Memory B cell (primary cell): Measurements from ENCODE around the gene MS4A15.
"Not testable (repeated sequence)": the region's sequence is repeated elsewhere in the genome, so short reads cannot be mapped to it uniquely, and the experiment has no call there.

ENCODE experiments used
- ATAC-seq: fragments of 150-1000 bp; cut with Tn5 transposase; 2 replicates; pipeline ENCODE4 v1.10.0; 2021; ENCODE audit warnings: low read depth, mild to moderate bottlenecking, moderate library complexity
- DNase-seq, 2 donors: peaks; one replicate each; pipeline ENCODE4 v3.0.0; 2022; ENCODE audit warnings: low spot score in 2 of 2
- H3K27ac Mint-ChIP-seq: one replicate; pipeline ENCODE4 v1.8.0; 2022; ENCODE audit warnings: mild to moderate bottlenecking, moderate library complexity, mixed read lengths
- H3K27me3 Mint-ChIP-seq: one replicate; pipeline ENCODE4 v1.8.0; 2022; ENCODE audit warnings: mixed read lengths
- H3K36me3 Mint-ChIP-seq: one replicate; pipeline ENCODE4 v1.8.0; 2022; ENCODE audit warnings: mild to moderate bottlenecking, mixed read lengths
- H3K4me1 Mint-ChIP-seq: one replicate; pipeline ENCODE4 v1.8.0; 2022; ENCODE audit warnings: mixed read lengths
- H3K4me3 Mint-ChIP-seq: one replicate; pipeline ENCODE4 v1.8.0; 2022; ENCODE audit warnings: mild to moderate bottlenecking, moderate library complexity, mixed read lengths
- H3K9me3 Mint-ChIP-seq: one replicate; pipeline ENCODE4 v1.8.0; 2022; ENCODE audit warnings: mixed read lengths

MS4A15 gene, protein sequence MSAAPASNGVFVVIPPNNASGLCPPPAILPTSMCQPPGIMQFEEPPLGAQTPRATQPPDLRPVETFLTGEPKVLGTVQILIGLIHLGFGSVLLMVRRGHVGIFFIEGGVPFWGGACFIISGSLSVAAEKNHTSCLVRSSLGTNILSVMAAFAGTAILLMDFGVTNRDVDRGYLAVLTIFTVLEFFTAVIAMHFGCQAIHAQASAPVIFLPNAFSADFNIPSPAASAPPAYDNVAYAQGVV

DNA sequence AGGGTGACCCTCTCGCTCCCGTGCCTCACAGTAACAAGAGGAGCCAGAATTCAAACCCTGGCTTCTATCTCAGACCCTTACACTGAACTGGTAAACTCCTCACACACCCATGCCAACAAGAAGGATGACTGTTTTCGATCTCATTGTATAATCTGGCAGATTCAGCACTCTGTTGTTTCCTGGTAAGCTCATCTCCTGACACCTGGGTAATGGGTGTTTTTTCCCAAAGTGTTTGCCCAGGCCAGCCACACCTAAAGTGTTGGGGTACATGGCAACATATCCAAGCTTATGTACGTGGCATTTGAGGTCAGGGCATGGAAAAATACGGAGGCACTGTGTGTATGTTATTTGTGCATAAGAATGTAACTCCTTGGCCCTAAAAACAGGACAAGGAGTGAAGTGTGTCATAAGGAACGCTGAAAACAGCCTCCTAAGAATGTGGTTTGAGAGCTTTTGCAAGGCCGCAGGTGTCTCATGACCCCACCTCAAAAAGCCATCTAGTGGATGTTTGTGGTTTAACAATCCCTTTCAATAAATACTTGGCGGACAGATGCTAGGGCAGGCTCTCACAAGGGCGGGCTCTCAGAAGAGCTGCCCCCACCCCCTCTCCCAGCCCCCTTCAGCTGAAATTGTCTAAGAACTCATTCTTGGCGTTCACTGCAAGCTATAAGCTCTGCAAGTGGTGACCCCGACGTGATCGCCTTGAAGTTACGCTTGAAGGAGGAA lies at the start of gene MS4A15:
TSS of gene MS4A15 (plus strand) at position 561 of the 726 bp plus-strand sequence. CDS start 6,867 bp downstream, outside the sequence.
- Mint-ChIP-seq H3K36me3 (no peaks in the 10 kb centered on the region), H3K4me1 (peaks cover 17% of the 10 kb centered on the region), H3K9me3 (no peaks in the 10 kb centered on the region), H3K4me3 (no peak within 1 kb of the TSS), H3K27me3 (peaks cover 10% of the 10 kb centered on the region), H3K27ac (no peak within 1 kb of the TSS)
- DNase-seq (no peak), ATAC-seq (peak; percentile 60)

DNA sequence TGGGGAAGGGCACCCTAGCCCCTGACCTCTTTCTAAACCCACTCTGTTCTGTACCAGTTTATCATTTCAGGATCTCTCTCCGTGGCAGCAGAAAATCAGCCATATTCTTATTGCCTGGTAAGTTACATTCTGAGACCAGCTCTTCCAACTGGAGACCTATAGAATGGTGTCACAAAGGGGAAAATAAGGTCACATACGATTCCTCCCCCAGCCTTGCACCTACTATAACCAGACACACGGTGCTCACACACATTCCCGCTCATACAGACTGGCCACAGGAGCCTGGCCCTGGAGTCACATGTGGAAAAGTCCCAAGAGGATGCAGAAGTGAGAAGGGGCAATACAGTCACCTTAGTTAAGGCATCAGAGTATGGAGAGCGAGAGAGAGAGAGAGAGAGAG lies 49.7 kb upstream of the MS4A15 start:
- ATAC-seq: no peak
- Mint-ChIP-seq H3K9me3 (no peaks in the 10 kb centered on the region), H3K36me3 (no peaks in the 10 kb centered on the region)

DNA sequence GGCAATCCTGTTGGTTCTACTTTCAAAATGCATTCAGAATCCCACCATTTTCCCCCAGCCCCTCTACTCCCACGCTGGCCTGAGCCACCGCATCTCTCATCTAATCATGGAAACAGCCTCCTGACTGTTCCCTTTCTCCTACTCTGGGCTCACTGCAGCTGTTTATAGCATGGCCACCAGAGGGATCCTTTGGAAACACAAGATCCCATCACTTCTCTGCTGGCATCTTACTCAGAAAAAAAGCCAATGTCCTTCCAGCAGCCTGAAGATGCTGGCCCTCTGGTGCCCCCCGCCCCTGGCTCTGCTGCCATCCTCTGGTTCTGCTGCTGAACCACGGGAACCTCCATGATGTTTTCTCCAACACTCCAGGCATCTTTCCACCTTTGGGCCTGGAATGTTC lies 46.2 kb upstream of the MS4A15 start:
- Mint-ChIP-seq H3K27me3 (peaks cover 10% of the 10 kb centered on the region), H3K36me3 (no peaks in the 10 kb centered on the region), H3K4me3 (no peak overlapping the region), H3K9me3 (no peaks in the 10 kb centered on the region), H3K27ac (no peak overlapping the region), H3K4me1 (no peaks in the 10 kb centered on the region)
- ATAC-seq (no peak), DNase-seq (no peak)

More for the DNA sequence above, 49.7 kb upstream of the MS4A15 start:
- Mint-ChIP-seq H3K4me1 (no peaks in the 10 kb centered on the region), H3K27ac (no peak overlapping the region), H3K4me3 (no peak overlapping the region), H3K27me3 (peaks cover 5% of the 10 kb centered on the region)
- DNase-seq: no peak

DNA sequence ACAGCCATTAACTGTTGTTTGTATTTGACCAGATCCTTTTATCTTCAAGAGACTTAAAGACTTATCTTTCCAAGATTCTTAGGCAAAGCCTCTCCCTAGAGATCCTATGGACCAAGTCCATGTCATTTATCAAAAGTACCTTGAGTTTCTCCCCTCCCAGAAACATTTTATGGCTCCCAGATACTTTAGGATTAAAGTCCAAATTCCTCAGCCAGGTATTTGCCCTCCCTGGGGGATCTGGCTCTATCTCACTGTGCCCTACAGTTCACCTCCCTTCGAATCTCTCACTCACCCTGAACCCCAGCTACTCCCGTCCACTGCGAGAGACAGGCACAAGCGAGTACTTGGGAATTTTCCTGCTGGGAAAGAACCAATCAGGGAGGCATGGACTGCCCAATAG lies 45.4 kb upstream of the MS4A15 start:
- Mint-ChIP-seq H3K36me3 (no peaks in the 10 kb centered on the region), H3K4me3 (no peak overlapping the region), H3K27ac (no peak overlapping the region), H3K4me1 (no peaks in the 10 kb centered on the region), H3K9me3 (no peaks in the 10 kb centered on the region), H3K27me3 (peaks cover 12% of the 10 kb centered on the region)
- DNase-seq (no peak), ATAC-seq (no peak)

DNA sequence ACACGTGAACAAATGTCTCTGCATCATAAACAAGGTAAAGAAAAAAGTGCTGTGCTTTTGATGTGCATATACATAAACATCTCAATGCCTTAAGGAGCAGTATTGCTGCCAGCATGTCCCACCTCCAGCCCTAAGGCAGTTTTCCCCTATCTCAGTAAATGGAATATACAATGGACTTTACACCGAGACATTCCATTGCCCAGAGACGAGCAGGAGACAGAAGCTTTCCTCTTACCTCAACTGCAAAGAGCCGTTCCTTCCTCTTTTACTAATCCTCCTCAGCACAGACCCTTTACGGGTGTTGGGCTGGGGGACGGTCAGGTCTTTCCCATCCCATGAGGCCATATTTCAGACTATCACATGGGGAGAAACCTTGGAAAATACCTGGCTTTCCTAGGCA lies 43.2 kb upstream of the MS4A15 start:
- ATAC-seq, H3K36me3 Mint-ChIP-seq, H3K9me3 Mint-ChIP-seq, H3K27me3 Mint-ChIP-seq, H3K4me1 Mint-ChIP-seq, DNase-seq, H3K4me3 Mint-ChIP-seq, H3K27ac Mint-ChIP-seq: not testable (repeated sequence)

DNA sequence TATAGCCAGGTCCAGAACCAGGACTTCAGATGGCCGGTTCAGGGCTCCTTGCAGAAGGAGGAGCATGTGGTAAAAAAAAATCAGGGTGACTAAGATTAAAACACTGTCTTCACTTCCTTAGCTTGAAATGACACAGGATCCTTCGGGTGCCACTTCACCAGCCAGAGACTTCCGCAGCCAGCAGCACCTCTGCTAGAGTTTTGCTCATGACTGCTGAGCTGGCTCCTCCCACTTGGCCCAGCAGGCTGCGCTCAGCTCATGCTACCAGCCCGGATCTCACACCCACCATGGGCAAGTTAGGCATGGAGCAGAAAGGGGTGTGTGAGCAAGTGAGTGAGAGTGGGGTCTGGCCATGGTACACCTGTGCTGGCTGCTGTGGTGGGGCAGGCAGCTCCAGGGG lies 38.7 kb upstream of the MS4A15 start:
- peaks cover 10% of the 10 kb centered on the region for H3K27me3 Mint-ChIP-seq
- peaks cover 2% of the 10 kb centered on the region for H3K4me1 Mint-ChIP-seq
- no peak overlapping the region for H3K4me3 Mint-ChIP-seq
- ATAC-seq: peak; percentile 64
- H3K27ac Mint-ChIP-seq: no peak overlapping the region
- no peak for DNase-seq
- H3K36me3 Mint-ChIP-seq: no peaks in the 10 kb centered on the region
- no peaks in the 10 kb centered on the region for H3K9me3 Mint-ChIP-seq

DNA sequence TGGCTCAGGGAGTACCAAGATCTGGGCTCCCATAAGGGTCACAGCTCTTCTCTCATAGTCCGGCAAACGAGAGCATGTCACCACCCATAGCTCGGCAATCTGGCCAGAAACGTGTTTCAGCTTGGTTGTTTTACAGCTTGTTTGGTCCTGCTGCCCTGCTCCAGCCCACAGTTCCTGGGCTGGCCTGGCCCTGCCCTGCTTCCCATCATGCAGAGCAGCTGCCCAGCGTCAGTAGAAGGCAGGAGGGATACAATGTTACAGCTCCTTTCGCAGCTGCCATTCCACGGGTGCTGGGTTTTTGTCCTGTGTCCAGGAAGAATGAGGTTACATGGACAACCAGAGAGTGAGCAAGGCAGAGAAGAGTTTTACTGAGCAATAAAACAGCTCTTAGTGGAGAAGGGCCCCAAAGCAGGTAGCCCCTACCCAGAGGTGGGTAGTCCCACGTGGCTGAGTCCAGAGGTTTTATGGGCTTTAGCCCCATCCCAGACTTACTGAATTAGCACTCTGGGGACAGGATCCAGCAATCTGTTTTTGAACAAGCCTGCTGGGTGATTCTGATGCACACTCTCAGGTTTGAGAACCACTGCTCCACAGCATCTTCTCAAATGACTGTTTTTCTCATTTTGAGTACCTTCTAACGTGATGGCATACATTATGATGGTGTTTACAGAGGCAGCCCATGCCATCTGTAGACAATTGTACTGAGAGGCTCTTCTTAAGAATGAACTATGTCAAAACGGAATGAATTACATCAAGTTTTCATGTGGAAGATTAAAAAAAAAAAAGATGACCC lies 37.9 kb upstream of the MS4A15 start:
- Mint-ChIP-seq H3K4me1 (peaks cover 2% of the 10 kb centered on the region), H3K27me3 (peaks cover 9% of the 10 kb centered on the region), H3K9me3 (no peaks in the 10 kb centered on the region), H3K36me3 (no peaks in the 10 kb centered on the region), H3K27ac (no peak overlapping the region), H3K4me3 (no peak overlapping the region)
- ATAC-seq (no peak), DNase-seq (no peak)

DNA sequence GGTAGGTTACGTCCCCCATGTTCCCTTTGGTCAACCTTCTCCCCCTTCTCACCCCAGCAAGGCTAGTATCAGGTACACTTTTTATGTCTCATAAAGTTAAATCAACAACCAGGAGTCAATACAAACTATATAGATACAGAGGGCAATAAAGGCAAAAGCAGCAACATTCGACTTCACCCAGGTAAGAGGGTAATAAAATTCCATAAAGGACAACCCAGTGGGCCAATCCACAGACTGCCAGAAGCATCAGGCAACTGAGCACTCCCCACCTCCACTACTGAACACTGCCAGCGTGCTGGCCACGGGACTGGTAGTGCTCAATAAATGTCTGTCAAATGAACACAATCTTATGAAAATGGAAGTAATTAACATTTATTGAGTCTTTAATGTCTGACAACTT lies 37.3 kb upstream of the MS4A15 start:
- Mint-ChIP-seq H3K27me3 (peaks cover 8% of the 10 kb centered on the region), H3K27ac (no peak overlapping the region), H3K4me3 (no peak overlapping the region), H3K36me3 (no peaks in the 10 kb centered on the region), H3K4me1 (peaks cover 2% of the 10 kb centered on the region), H3K9me3 (no peaks in the 10 kb centered on the region)
- no peak for ATAC-seq
- no peak for DNase-seq

DNA sequence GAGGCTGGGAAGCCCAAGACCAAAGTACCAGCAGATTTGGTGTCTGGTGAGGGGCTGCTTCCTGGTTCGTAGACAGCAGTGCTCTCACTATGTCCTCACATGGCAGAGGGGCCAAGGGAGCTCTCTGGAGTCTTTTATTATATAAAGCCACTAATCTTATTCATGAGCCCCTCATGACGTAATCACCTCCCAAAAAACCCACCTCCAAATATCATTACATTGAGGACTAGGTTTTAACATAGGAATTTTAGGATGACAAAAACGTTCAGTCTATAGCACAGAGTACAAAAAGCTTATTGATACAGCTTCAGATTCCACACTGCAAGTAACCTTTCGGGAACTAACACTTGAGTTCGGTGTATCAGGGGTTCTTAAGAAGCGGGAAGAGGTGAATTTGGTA lies 36.2 kb upstream of the MS4A15 start:
- no peak overlapping the region for H3K4me3 Mint-ChIP-seq
- H3K4me1 Mint-ChIP-seq: peaks cover 2% of the 10 kb centered on the region
- DNase-seq: no peak
- H3K27ac Mint-ChIP-seq: no peak overlapping the region
- H3K36me3 Mint-ChIP-seq: no peaks in the 10 kb centered on the region
- peaks cover 5% of the 10 kb centered on the region for H3K27me3 Mint-ChIP-seq
- no peaks in the 10 kb centered on the region for H3K9me3 Mint-ChIP-seq
- ATAC-seq: no peak

DNA sequence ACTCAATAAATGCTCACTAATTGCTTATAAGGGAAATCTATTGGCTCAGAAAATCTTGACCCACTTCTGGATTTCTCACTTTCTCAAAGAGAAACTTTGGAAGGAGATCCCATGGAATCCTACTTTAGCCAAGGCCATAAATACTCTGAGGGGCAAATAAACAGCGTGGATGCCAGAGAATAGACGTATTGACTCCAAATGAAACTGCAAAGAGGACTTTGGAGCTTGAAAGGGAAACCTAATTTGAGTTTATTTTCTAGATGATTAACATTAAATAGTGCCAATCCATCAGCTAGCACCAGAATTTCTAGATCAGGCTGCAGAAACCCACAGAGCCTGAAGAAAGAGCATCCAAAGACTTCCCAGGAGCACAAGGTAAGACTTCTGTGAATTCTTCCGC lies 32.2 kb upstream of the MS4A15 start, which contains the start of gene MS4A18:
TSS of gene MS4A18 (plus strand) at position 301 of the 400 bp plus-strand sequence.
- no peak within 1 kb of the TSS for H3K4me3 Mint-ChIP-seq
- DNase-seq (no peak), ATAC-seq (no peak)
- peaks cover 10% of the 10 kb centered on the region for H3K27me3 Mint-ChIP-seq
- peaks cover 3% of the 10 kb centered on the region for H3K9me3 Mint-ChIP-seq
- no peak within 1 kb of the TSS for H3K27ac Mint-ChIP-seq
- H3K36me3 Mint-ChIP-seq: no peaks in the 10 kb centered on the region
- H3K4me1 Mint-ChIP-seq: no peaks in the 10 kb centered on the region

DNA sequence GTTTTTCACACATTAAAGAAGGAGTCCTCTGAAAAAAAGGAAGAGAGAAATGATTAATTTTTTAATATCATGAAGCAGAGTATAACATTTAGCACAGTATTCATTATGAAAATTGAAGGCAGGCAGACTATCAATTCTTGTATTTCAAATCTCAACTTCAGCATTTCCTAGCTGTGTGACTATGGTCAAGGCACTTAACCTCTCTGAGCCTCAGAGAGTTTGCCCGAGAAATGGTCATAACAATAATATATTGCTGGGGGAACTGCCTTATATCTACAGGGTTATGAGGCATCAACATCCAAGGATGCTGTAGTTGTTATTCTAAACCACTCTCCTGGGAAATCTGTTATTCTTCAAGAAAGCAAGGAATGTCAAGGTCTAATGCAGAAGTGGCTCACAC lies 31.1 kb upstream of the MS4A15 start:
- H3K4me3 Mint-ChIP-seq: no peak overlapping the region
- DNase-seq (no peak), ATAC-seq (no peak)
- peaks cover 3% of the 10 kb centered on the region for H3K9me3 Mint-ChIP-seq
- no peaks in the 10 kb centered on the region for H3K4me1 Mint-ChIP-seq
- H3K36me3 Mint-ChIP-seq: no peaks in the 10 kb centered on the region
- no peak overlapping the region for H3K27ac Mint-ChIP-seq
- peaks cover 11% of the 10 kb centered on the region for H3K27me3 Mint-ChIP-seq

DNA sequence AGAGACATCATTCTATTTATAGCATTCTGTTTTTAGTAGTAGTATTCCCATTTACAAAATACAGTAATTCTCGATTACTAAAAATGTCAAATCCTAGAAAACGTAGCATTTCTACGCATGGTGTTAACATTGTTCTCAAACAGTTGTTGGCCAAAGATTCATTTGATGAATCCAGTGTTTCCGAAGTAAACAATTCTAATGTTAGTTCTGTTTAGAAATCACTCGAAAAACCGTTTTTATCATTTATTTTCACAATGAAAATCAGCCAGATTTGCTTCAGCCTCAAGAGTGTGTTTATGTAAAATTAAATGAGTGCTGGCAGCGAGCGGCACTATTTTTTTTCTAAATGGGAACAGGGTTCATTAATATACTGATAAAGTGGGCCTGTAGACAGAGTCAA lies 25.1 kb upstream of the MS4A15 start:
- Mint-ChIP-seq H3K4me3 (no peak overlapping the region), H3K36me3 (no peaks in the 10 kb centered on the region), H3K9me3 (peaks cover 3% of the 10 kb centered on the region), H3K27ac (no peak overlapping the region), H3K27me3 (peaks cover 17% of the 10 kb centered on the region), H3K4me1 (no peaks in the 10 kb centered on the region)
- ATAC-seq (no peak), DNase-seq (no peak)

DNA sequence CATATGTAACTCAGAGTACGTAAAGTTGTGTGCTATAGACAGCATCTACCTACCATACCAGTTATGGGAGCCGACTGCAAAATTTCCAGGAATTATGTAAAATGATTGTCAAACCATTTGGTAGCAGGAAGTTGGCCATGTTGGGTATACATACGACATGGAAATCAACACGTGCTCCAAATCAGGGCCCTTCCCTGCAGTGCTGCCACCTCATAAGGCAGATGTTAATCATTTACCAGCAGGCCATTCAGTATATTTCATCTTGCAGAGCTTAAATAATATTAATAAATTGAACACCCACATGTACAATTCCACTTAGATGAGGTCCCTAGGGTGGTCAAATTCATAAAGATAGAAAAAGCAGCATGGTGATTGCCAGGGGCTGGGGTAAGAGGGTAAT lies 22.4 kb upstream of the MS4A15 start:
- DNase-seq (no peak), ATAC-seq (no peak)
- no peaks in the 10 kb centered on the region for H3K36me3 Mint-ChIP-seq
- H3K27ac Mint-ChIP-seq: no peak overlapping the region
- no peaks in the 10 kb centered on the region for H3K9me3 Mint-ChIP-seq
- no peak overlapping the region for H3K4me3 Mint-ChIP-seq
- peaks cover 18% of the 10 kb centered on the region for H3K27me3 Mint-ChIP-seq
- no peaks in the 10 kb centered on the region for H3K4me1 Mint-ChIP-seq

DNA sequence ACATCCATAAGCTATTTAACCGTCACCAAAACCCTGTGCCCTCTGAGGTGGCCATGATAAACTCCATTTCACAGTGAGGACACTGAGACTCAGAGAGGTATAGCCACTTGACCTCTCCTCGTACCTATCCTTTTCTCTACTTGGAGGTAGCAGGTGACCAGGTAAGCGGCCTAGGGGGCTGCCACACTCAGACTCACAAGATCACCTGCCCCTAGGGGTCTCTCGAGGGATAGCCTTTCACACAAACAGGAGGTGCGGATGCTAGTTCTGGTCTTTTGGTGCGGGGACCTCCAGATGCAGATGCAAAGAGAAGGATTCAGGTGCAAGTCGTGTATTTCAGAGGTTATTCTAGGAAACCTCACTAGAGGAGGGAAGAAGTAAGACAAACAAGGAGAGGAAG lies 17.6 kb upstream of the MS4A15 start:
- H3K27ac Mint-ChIP-seq: no peak overlapping the region
- H3K4me3 Mint-ChIP-seq: no peak overlapping the region
- no peaks in the 10 kb centered on the region for H3K36me3 Mint-ChIP-seq
- no peak for ATAC-seq
- peaks cover 16% of the 10 kb centered on the region for H3K27me3 Mint-ChIP-seq
- no peaks in the 10 kb centered on the region for H3K4me1 Mint-ChIP-seq
- H3K9me3 Mint-ChIP-seq: no peaks in the 10 kb centered on the region
- no peak for DNase-seq
